AG09309 (cell line): ENCODE measurements around the gene GRIA3.
"Not testable (repeated sequence)": the region's sequence is repeated elsewhere in the genome, so short reads cannot be mapped to it uniquely, and the experiment has no call there.

Experiments
- DNase-seq: peaks from one replicate; pipeline ENCODE4 v3.0.0-alpha.2; 2010; ENCODE audit warnings: low read depth
- H3K4me3 ChIP-seq: 2 replicates; pipeline ENCODE4 v1.5.1; 2011; ENCODE audit warnings: mild to moderate bottlenecking, low read depth, low read length, moderate library complexity; ENCODE audit not compliant: control insufficient read depth
- CTCF ChIP-seq: IDR thresholded peaks from 2 replicates; pipeline ENCODE4 v1.5.1; 2011; ENCODE audit warnings: mild to moderate bottlenecking, low read depth, low read length, inconsistent platforms; ENCODE audit not compliant: insufficient read depth, control insufficient read depth; ENCODE audit errors: missing control alignments

The GRIA3 gene

DNA sequence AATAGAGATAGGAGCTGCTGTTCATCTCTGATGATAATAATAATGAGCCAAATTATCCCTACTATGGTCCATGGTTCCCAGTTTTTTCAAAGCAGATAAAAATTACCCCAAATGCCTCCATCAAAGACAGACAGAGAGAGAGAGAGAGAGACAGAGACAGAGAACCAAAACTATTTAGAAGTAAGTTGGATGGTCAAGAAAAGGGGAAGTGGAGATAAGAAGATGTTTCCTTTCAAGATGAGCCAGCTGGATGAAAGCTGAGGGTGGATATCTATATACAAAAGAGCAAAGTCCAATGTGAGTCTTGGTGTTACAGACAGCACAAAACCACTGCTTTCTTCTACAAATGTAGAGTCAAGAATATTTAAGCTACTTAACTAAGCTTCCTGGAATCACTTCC is 173.9 kb downstream of the GRIA3 start:
- no peak for TF ChIP-seq CTCF
- no peak for DNase-seq
- no peak overlapping the region for H3K4me3 ChIP-seq

GRCh38 chrX:123358457-123358856 is 174.4 kb downstream of the GRIA3 start:
- no peak for TF ChIP-seq CTCF
- H3K4me3 ChIP-seq, result no peak overlapping the region
- DNase-seq, result no peak

DNA sequence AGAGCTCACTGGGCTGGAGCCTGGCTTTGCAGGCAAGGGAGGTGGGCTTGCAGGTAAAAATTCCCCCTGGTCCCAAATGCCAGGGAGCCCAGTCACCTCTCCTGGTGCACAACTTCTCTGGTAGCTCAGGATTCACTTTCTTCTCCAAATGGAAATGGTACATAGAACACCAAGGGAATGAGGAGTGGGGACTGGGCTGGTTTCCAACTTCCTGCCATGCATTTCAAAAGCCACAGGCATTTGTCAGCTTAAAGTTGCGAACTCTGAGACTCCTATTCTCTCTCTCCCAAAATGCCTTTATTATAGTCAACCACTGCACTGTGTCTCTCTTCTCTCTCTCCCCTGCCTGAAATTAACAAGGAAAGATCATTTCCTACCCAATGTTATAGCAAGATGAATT is 177.3 kb downstream of the GRIA3 start:
- TF ChIP-seq CTCF, result no peak
- no peak overlapping the region for H3K4me3 ChIP-seq
- DNase-seq, result no peak

GRCh38 chrX:123386196-123386595 is 202.1 kb downstream of the GRIA3 start:
- not testable (repeated sequence) for DNase-seq, H3K4me3 ChIP-seq

DNA sequence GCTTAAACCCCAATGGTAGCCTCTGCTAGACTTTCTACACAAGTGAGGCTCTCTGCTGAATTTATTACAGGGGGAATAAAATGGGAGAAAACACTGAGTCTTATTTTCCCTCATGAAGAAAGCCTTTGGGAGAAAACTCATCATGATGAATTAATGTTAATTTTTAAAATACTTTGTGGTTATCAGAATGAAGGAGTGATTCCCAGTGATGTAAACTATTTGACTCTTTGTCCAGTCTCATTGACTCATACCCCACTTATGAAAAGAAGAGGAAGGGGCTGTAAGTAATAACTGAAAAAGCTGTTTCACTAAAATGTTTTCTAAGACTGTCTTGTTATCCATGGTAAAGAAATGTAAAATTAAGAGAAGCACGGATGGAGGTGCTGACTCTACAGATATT is 208.8 kb downstream of the GRIA3 start:
- TF ChIP-seq CTCF, result no peak
- H3K4me3 ChIP-seq, result no peak overlapping the region
- DNase-seq, result no peak

DNA sequence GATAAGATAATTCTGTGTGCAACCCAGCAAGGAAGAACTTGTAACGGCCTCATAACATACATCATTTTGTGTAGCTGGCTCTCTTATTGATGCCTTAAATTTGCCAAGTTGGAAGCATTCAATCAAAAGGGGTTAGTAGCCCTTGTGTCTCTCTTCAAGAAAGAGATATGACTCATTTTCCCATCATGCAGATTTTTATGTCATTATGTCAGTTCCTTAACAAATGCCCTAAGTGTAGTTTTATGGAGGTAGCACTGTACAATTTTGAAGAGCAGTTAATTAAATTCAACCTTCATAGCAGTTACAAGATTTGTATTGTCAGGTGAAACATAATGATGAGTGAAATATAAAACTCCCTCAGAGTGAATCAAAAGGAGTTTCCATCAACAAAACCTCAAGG is 215.6 kb downstream of the GRIA3 start:
- no peak for DNase-seq
- H3K4me3 ChIP-seq, result no peak overlapping the region
- no peak for TF ChIP-seq CTCF

- no peak overlapping the region for H3K4me3 ChIP-seq
- DNase-seq, result no peak
- TF ChIP-seq CTCF, result no peak
Observed at GRCh38 chrX:123405231-123405630, 221.2 kb downstream of the GRIA3 start.
